ENCODE measurements around the gene SDCCAG8. TPM values are rescaled to one million over a fixed set of nuclear protein-coding genes. Genes with fewer than 3 reads are reported as not detected.

The SDCCAG8 gene
- total RNA-seq, 1 donor from 2014 or later = 41.7 TPM

- DNase-seq (ENCODE audit: low spot score) = no peak
These were observed 24.8 kb downstream of the SDCCAG8 start for GRCh38 chr1:243280571-243281129.

GRCh38 chr1:243281672-243282071 lies 25.8 kb downstream of the SDCCAG8 start:
- DNase-seq (ENCODE audit: low spot score) = no peak

DNA sequence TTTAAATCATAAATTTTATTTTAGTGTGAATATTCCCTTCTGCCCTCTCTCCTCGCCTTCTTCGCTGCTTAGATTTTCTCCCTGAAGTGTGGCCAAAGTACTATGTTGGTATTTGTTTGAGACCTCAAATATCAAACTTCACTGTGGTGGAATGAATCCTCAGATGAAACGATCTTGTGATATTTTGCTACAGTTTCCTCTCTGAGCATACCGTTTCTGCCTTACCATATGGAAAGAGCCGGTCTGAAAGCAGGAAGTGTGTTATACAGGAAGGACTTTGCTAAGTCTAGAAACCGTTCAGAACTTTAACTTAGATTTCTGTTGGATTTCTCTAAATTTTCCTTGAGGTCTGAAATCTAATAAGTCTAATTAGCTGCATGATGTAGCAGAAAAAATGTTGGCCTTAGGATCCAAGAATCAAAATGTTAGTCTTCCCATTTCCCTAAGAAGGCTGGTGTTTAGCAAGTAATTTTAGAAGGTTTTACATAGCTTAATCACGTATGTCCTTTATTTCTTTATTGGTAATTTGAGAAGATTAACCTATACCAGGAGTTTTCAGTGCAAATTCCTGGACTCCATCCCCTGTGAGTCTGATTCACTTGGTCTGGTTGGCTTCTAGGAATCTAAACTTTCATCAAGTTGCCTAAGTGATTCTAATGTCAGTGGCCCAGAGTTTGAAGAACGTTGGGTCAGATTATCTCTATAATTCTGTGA lies 30.7 kb downstream of the SDCCAG8 start:
- no peak for DNase-seq (ENCODE audit: low spot score)

DNA sequence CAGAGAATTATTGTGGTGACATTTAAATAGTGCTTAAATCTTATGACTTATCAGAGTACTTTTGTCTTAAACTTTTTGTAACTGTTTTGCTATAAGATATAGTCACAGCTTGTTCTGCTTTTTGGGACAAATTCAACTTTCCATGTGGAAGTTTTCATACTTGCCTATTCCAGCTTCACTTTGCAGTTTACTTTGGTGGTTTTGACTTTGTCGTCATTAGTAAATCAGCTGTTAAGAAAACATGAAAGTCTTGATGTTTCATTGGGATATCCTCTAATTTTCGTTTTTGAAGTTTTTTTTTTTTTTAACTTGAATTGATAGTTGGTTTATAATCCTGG lies 31.3 kb downstream of the SDCCAG8 start:
- DNase-seq (ENCODE audit: low spot score) = no peak

DNA sequence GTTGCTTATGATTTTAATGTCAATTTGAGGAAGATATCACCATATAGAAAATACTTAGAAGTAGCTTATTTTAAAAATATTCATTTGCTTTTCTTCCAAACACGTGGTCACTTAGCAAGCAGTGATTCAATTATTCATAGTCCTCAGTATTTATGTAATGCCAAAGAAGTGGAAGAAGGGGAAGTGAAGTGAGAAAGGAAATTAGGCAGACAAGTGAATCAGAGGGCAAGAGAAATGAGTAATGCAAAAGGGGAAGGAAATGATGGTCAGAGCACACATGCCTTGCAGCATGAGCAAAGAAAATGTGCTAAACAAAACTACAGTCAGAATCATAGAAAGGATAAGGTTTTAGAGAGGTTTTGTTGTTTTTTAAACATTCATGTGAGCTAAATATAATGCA lies 31.8 kb downstream of the SDCCAG8 start:
- DNase-seq (ENCODE audit: low spot score) = no peak

DNA sequence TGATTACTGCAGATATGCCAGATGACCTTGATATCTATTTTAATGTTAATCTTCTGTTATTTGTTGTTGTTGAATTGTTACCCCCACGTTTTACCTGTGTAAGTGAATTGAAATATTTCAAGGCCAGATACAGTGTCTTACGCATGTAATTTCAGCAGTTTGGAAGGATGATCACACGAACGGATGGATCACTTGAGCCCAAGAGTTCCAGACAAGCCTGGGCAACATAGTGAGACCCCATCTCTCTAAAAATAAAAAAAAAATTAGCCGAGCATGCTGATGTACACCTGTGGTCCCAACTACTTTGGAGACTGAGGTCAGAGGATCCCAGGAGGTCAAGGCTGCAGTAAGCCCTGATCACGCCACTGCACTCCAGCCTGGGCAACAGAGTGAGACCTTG lies 32.2 kb downstream of the SDCCAG8 start:
- no peak for DNase-seq (ENCODE audit: low spot score)

DNA sequence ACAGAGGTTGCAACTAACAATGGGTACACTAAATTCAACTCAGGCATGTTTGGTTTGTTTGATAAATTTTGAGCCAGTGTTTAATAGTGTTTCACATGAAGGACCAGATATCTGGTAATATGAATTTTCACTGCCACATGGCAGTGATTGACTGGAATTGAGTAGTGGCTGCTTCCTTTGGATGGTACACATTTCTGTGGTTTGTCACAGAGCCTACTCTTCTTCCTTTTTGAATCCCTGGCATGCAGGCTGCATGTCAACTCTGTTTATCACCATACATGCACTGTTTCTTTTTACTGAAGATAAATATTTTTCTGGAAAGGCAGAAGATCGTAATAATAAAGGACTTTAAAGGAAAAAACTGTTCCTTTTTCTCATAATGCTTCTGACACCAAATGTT lies 35.5 kb downstream of the SDCCAG8 start:
- DNase-seq (ENCODE audit: low spot score) = no peak

- DNase-seq (ENCODE audit: low spot score) = no peak
These were observed 36.3 kb downstream of the SDCCAG8 start for GRCh38 chr1:243292117-243292516.

GRCh38 chr1:243293941-243294722 lies 38.3 kb downstream of the SDCCAG8 start:
- no peak for DNase-seq (ENCODE audit: low spot score)

DNA sequence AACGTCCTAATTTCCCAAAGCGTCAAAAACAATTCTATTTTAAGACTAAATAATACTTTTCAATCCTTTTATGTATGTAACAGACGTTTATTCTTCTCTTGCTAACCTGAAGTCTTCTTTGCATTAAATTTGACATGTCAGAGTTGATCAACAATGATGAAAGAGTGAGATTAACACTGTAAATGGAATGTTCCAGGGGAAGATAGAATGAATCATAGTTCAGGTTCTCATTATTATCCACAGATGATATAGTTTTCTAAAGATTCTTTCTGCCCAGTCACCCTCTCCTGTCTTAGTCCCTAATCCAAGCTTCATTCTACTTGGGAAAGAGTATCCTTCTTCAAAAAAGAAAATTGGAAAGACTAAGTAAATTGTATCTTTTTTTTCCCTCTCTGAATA lies 38.9 kb downstream of the SDCCAG8 start:
- DNase-seq (ENCODE audit: low spot score) = no peak

DNA sequence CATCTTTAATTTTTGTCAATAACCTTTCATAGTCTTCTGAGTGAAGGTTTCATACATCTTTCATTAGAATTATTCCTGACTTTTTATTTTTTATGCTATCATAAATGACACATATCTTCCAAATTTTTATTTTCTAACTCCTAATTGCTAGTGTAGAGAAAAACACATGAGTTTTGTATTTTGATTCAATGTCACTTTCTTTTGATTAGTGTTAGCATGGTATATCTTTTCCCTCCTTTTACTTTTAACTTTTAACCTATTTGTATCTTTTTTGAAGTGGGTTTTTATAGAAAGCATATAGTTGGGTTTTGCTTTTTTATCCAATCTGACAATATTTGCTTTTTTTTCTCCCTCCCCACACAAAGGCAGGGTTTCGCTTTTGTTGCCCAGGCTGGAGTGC lies 43.2 kb downstream of the SDCCAG8 start:
- DNase-seq (ENCODE audit: low spot score) = no peak

DNA sequence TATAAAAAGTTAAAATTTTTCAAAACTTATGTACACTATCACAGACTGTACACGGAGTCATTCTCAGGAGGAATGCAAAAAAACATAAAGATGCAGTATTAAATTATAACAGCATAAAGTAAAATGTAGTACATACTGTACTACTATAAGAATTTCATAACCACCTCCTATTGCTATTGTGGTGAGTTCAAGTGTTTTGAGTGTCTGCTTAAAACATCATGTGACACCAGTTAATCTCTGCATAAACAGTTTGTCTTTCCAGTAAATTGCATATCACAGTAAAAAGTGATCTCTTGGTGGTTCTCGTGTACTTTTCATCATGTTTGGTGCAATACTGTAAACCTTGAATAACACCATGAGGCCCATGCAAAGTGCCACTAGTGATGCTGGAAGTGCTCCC lies 45.2 kb downstream of the SDCCAG8 start:
- DNase-seq (ENCODE audit: low spot score) = no peak

DNA sequence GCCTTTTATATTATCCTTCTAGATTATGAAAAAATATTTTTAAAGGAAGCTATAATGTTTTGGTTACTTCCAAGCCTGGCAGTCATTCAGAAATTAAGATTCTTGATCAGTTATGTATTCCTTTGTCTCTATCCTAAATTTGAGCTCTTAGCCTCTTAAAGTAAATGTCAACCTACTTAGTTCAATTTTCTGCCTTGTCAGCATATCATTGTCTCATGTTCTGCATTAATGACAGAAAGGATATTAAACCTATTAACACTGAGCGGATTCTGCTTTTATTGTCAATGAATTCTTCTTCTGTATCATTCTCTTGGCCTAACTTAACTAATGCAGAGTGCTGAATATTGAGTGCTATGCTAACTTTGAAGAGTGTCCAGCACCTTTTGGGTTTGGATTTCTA lies 56.0 kb downstream of the SDCCAG8 start:
- no peak for DNase-seq (ENCODE audit: low spot score)

GRCh38 chr1:243312952-243313634 lies 57.3 kb downstream of the SDCCAG8 start:
- DNase-seq (ENCODE audit: low spot score) = no peak

- no peak for DNase-seq (ENCODE audit: low spot score)
These were observed 58.0 kb downstream of the SDCCAG8 start for GRCh38 chr1:243313635-243314536.

GRCh38 chr1:243315455-243315854 lies 59.6 kb downstream of the SDCCAG8 start:
- no peak for DNase-seq (ENCODE audit: low spot score)

DNA sequence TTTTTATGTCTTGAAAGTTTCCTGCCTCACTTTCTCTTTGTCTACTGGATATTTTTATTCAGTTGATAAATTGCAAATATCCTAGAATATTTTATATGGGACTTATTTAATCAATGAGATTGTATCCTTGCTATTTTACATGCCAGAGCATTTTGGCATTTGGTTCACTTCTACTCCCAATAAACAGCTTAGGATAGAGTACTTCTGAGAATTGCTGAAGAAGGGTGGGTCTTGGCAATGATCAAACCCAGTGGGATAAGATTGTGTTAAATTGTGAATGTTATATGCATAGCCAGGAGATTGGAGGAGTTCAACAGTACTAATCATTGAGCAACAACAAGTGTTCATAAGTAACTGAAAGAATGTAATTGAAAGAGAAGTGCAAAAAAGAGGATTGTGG lies 60.1 kb downstream of the SDCCAG8 start:
- DNase-seq (ENCODE audit: low spot score) = no peak

GRCh38 chr1:243316366-243316989 lies 60.6 kb downstream of the SDCCAG8 start:
- no peak for DNase-seq (ENCODE audit: low spot score)

GRCh38 chr1:243320224-243320623 lies 64.4 kb downstream of the SDCCAG8 start:
- no peak for DNase-seq (ENCODE audit: low spot score)

GRCh38 chr1:243322326-243322725 lies 66.5 kb downstream of the SDCCAG8 start:
- DNase-seq (ENCODE audit: low spot score) = no peak

DNA sequence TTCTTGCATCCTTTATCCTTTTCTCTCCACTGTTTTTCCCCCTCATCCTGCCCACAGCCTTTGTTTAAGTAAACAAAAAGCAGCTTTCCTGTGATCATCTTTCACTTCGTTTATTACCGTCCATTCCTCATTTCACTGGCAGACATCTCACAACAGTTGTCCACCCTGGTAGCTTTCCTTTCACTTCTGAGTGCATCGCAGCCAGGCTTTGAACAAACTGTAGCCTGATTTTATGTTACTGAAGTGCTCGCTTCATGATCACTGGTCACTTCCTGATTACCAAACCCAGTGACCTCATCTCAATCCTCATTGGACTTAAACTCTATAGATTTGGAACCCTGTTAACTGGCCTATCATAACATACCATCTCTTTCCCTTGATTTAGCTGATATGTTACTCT lies 67.7 kb downstream of the SDCCAG8 start:
- DNase-seq (ENCODE audit: low spot score) = no peak

Measured in mesenteric fat pad (tissue), 1 donor.